ENCODE measurements around the gene SLC25A3. TPM values are rescaled to one million over a fixed set of nuclear protein-coding genes. Genes with fewer than 3 reads are reported as not detected.

The SLC25A3 gene
- total RNA-seq, 2 donors from 2014 or later, result 522 to 531 TPM

DNA sequence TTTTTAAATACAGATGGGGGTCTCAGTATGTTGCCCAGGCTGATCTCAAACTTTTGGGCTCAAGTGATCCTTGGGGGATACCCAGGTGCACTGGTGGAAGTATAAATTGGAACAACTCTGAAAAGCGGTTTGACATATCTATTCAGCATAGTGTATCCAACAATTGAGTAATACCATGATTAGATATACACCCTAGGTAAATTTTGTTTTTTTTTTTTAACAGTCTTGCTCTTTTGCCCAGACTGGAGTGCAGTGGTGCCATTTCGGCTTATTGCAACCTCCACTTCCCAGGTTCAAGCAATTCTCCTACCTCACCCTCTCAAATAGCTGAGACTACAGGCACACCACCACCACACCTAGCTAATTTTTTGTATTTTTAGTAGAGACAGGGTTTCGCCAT lies 31.6 kb upstream of the SLC25A3 start:
- no peaks in the 10 kb centered on the region for H3K27me3 ChIP-seq (ENCODE audit: control insufficient read depth, insufficient read depth, low read length, poor library complexity, severe bottlenecking)
- 75 to 85% methylated on average over 1 to 3 of the region's 3 CpGs for WGBS, 2 experiments (ENCODE audit: insufficient coverage in 1 of 2, insufficient read length in 1 of 2)
- Mint-ChIP-seq H3K27ac (no peak overlapping the region), H3K4me3 (no peak overlapping the region), H3K4me1 (no peaks in the 10 kb centered on the region), H3K9me3 (no peaks in the 10 kb centered on the region), H3K36me3 (ENCODE audit: low read depth) (no peaks in the 10 kb centered on the region), H3K27me3 (ENCODE audit: insufficient read depth) (no peaks in the 10 kb centered on the region)
- H3K9me3 ChIP-seq (ENCODE audit: control insufficient read depth, low read length), result peaks cover 8% of the 10 kb centered on the region
- no peak overlapping the region for H3K9ac ChIP-seq (ENCODE audit: extremely low read depth, low read length, poor library complexity, severe bottlenecking)
- H3K4me3 ChIP-seq (ENCODE audit: low read length), result no peak overlapping the region
- H3K4me1 ChIP-seq (ENCODE audit: control insufficient read depth, insufficient read depth, low read length), result no peaks in the 10 kb centered on the region
- TF ChIP-seq, protein P1, sequence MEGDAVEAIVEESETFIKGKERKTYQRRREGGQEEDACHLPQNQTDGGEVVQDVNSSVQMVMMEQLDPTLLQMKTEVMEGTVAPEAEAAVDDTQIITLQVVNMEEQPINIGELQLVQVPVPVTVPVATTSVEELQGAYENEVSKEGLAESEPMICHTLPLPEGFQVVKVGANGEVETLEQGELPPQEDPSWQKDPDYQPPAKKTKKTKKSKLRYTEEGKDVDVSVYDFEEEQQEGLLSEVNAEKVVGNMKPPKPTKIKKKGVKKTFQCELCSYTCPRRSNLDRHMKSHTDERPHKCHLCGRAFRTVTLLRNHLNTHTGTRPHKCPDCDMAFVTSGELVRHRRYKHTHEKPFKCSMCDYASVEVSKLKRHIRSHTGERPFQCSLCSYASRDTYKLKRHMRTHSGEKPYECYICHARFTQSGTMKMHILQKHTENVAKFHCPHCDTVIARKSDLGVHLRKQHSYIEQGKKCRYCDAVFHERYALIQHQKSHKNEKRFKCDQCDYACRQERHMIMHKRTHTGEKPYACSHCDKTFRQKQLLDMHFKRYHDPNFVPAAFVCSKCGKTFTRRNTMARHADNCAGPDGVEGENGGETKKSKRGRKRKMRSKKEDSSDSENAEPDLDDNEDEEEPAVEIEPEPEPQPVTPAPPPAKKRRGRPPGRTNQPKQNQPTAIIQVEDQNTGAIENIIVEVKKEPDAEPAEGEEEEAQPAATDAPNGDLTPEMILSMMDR (conservative IDR thresholded peaks at IDR 0.05), result no peak
- H3K36me3 ChIP-seq (ENCODE audit: control insufficient read depth, insufficient read depth, low read length), result no peaks in the 10 kb centered on the region
- no peak for DNase-seq
- no peak overlapping the region for H3K27ac ChIP-seq (ENCODE audit: low read depth, low read length)

DNA sequence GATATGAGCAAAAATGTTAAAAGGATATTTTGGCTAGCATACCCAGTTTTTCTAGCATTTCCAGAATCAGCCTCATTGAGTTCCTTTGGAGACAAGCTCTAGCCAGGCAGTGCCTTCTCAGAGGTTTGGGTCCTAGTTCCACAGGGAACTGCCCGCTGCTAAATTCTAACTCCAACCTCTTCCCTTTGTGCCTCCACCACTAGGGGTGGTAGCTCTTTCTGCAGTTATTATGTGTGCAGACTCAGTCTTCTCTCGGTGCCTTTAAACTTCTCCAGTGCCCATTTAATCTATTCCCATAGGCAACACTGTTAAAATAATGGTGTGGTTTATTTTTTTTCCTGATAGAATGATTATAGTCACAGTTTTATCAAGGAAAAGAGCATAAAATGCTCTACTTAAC lies 21.5 kb upstream of the SLC25A3 start:
- no peak overlapping the region for H3K4me3 ChIP-seq (ENCODE audit: low read length)
- Mint-ChIP-seq H3K36me3 (ENCODE audit: low read depth) (no peaks in the 10 kb centered on the region), H3K9me3 (peaks cover 2% of the 10 kb centered on the region), H3K4me1 (peaks cover 5% of the 10 kb centered on the region), H3K4me3 (no peak overlapping the region), H3K27me3 (ENCODE audit: insufficient read depth) (no peaks in the 10 kb centered on the region), H3K27ac (no peak overlapping the region)
- DNase-seq, result peak; percentile 75
- H3K4me1 ChIP-seq (ENCODE audit: control insufficient read depth, insufficient read depth, low read length), result no peaks in the 10 kb centered on the region
- 91% methylated on average over 1 of the region's 2 CpGs; no CpG with 5 or more reads in 1 of the 2 experiments for WGBS, 2 experiments (ENCODE audit: insufficient coverage in 1 of 2, insufficient read length in 1 of 2)
- no peak overlapping the region for H3K9ac ChIP-seq (ENCODE audit: extremely low read depth, low read length, poor library complexity, severe bottlenecking)
- no peaks in the 10 kb centered on the region for H3K27me3 ChIP-seq (ENCODE audit: control insufficient read depth, insufficient read depth, low read length, poor library complexity, severe bottlenecking)
- no peaks in the 10 kb centered on the region for H3K36me3 ChIP-seq (ENCODE audit: control insufficient read depth, insufficient read depth, low read length)
- no peaks in the 10 kb centered on the region for H3K9me3 ChIP-seq (ENCODE audit: control insufficient read depth, low read length)
- TF ChIP-seq, protein P1 (conservative IDR thresholded peaks at IDR 0.05), result peak; percentile 79
- H3K27ac ChIP-seq (ENCODE audit: low read depth, low read length), result no peak overlapping the region

DNA sequence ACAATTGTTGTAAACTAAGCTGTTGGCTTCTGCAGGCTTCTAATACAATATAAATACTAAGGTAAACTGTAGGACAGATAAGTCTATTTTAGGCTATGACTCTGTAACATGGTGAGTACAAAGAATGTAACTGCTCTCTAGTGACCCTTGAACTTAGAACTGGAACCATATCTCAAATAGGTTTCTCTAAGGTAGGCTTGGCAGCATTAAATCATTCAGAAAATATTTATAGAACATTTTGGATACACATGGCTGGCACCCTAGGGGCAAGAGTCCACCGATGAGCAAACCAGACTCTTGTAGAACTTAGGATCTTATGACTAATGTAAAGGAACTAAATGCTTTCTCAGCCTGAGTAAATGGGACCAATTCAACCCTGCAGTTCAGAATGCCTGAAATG lies 19.4 kb upstream of the SLC25A3 start:
- Mint-ChIP-seq H3K27ac (no peak overlapping the region), H3K4me3 (no peak overlapping the region), H3K9me3 (peaks cover 3% of the 10 kb centered on the region), H3K27me3 (ENCODE audit: insufficient read depth) (no peaks in the 10 kb centered on the region), H3K4me1 (peaks cover 5% of the 10 kb centered on the region), H3K36me3 (ENCODE audit: low read depth) (no peaks in the 10 kb centered on the region)
- WGBS, 2 experiments (ENCODE audit: insufficient coverage in 1 of 2, insufficient read length in 1 of 2), result 92% methylated on average over 1 of the region's 1 CpG
- TF ChIP-seq, protein P1 (conservative IDR thresholded peaks at IDR 0.05), result no peak
- H3K9me3 ChIP-seq (ENCODE audit: control insufficient read depth, low read length), result no peaks in the 10 kb centered on the region
- no peaks in the 10 kb centered on the region for H3K27me3 ChIP-seq (ENCODE audit: control insufficient read depth, insufficient read depth, low read length, poor library complexity, severe bottlenecking)
- no peaks in the 10 kb centered on the region for H3K36me3 ChIP-seq (ENCODE audit: control insufficient read depth, insufficient read depth, low read length)
- H3K4me1 ChIP-seq (ENCODE audit: control insufficient read depth, insufficient read depth, low read length), result no peaks in the 10 kb centered on the region
- no peak overlapping the region for H3K27ac ChIP-seq (ENCODE audit: low read depth, low read length)
- H3K4me3 ChIP-seq (ENCODE audit: low read length), result no peak overlapping the region
- H3K9ac ChIP-seq (ENCODE audit: extremely low read depth, low read length, poor library complexity, severe bottlenecking), result no peak overlapping the region
- DNase-seq, result peak; percentile 13

Data from endodermal cell (in vitro differentiated cells).